Measurements from ENCODE around the gene BCL2L1.
"Not testable (repeated sequence)": the region's sequence is repeated elsewhere in the genome, so short reads cannot be mapped to it uniquely, and the experiment has no call there.

Gene BCL2L1

DNA sequence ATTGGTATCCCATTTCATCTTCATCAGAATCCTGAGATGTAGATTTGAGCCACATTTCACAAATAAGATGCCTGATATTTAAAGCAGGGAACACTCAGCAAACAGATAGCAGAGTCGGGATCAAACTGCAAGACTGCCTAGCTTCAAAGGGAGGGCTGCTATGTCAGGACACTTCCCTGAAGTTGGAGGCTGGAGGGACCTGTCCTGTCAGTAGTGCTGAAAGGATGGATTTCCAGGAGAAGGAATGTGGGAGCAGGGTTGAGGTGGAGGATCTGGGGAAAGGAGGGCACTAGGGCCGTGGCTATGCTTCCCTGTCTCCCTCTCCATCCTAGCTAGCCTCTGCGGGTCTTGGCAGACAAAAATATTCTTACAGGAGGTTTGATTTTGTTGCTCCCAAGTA is 52.8 kb downstream of the BCL2L1 start:
- Mint-ChIP-seq H3K4me1 (ENCODE audit: low read depth) (peaks cover 57% of the 10 kb centered on the region), H3K36me3 (peaks cover 10% of the 10 kb centered on the region), H3K9me3 (ENCODE audit: low read depth) (no peaks in the 10 kb centered on the region), H3K4me3 (no peak overlapping the region), H3K27ac (peak overlapping the region; percentile 89), H3K27me3 (no peaks in the 10 kb centered on the region)

- Mint-ChIP-seq H3K27ac (peak overlapping the region; percentile 89), H3K4me1 (ENCODE audit: low read depth) (peaks cover 50% of the 10 kb centered on the region)
- not testable (repeated sequence) for H3K9me3 Mint-ChIP-seq (ENCODE audit: low read depth); H3K4me3 Mint-ChIP-seq; H3K36me3 Mint-ChIP-seq; H3K27me3 Mint-ChIP-seq
Measured at GRCh38 chr20:31668944-31669343, 53.7 kb downstream of the BCL2L1 start.

DNA sequence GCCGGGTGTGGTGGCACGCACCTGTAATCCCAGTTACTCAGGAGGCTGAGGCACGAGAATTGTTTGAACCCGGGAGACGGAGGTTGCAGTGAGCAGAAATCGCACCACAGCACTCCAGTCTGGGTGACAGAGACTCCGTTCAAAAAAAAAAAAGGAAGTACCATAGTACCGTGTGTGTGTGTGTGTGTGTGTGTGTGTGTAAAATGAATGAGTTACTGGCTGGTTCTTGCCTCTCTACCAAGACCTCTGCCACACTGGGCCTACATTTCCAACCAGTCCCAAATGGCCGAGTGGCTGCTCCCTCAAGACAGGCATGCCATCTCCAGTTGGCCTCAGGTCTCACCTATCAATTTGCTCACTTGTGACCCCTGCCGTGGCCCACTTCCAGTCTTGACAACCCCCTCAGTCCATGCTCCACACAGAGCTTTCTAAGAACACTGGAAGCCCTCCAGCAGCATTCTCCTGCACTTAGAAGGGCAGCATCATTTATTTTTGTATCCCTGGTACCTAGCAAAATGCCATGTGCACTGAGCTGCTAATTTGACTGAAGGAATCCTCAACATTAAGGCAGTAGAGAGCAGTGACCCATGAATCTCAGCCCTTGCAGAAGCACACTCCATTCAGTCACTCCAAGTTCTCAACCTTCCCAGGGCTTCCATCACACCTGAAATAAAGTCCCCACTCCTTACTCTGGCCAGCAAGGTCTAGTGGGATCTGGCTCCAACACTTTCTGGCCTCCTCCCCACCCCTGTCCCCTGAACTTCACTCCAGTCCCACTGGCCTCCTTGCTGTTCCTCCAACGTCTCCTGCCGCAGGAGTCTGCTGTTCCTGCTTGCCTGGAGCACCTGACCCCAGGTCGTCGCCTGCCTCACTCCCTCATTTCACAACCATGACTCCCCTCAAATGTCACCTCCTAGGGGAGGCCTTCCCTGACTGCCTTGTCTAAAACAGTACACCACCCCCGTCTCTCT is 55.1 kb downstream of the BCL2L1 start:
- Mint-ChIP-seq H3K4me1 (ENCODE audit: low read depth) (peaks cover 50% of the 10 kb centered on the region), H3K27ac (peak overlapping the region; percentile 86), H3K36me3 (peaks cover 4% of the 10 kb centered on the region), H3K9me3 (ENCODE audit: low read depth) (no peaks in the 10 kb centered on the region), H3K27me3 (no peaks in the 10 kb centered on the region), H3K4me3 (peak overlapping the region; percentile 39)

- H3K4me3 Mint-ChIP-seq: no peak overlapping the region
- peaks cover 4% of the 10 kb centered on the region for H3K36me3 Mint-ChIP-seq
- no peaks in the 10 kb centered on the region for H3K9me3 Mint-ChIP-seq (ENCODE audit: low read depth)
- H3K27me3 Mint-ChIP-seq: no peaks in the 10 kb centered on the region
- H3K27ac Mint-ChIP-seq: peak overlapping the region; percentile 86
- H3K4me1 Mint-ChIP-seq (ENCODE audit: low read depth): peaks cover 57% of the 10 kb centered on the region
Measured at GRCh38 chr20:31666258-31667042, 56.2 kb downstream of the BCL2L1 start.

GRCh38 chr20:31665753-31666152 is 56.9 kb downstream of the BCL2L1 start:
- H3K4me3 Mint-ChIP-seq: no peak overlapping the region
- peaks cover 59% of the 10 kb centered on the region for H3K4me1 Mint-ChIP-seq (ENCODE audit: low read depth)
- no peaks in the 10 kb centered on the region for H3K27me3 Mint-ChIP-seq
- H3K36me3 Mint-ChIP-seq: peaks cover 4% of the 10 kb centered on the region
- no peaks in the 10 kb centered on the region for H3K9me3 Mint-ChIP-seq (ENCODE audit: low read depth)
- peak overlapping the region; percentile 86 for H3K27ac Mint-ChIP-seq

GRCh38 chr20:31664696-31665354 is 57.8 kb downstream of the BCL2L1 start:
- H3K36me3 Mint-ChIP-seq: peaks cover 4% of the 10 kb centered on the region
- H3K27me3 Mint-ChIP-seq: no peaks in the 10 kb centered on the region
- peak overlapping the region; percentile 50 for H3K27ac Mint-ChIP-seq
- H3K4me3 Mint-ChIP-seq: no peak overlapping the region
- H3K9me3 Mint-ChIP-seq (ENCODE audit: low read depth): no peaks in the 10 kb centered on the region
- H3K4me1 Mint-ChIP-seq (ENCODE audit: low read depth): peaks cover 60% of the 10 kb centered on the region

DNA sequence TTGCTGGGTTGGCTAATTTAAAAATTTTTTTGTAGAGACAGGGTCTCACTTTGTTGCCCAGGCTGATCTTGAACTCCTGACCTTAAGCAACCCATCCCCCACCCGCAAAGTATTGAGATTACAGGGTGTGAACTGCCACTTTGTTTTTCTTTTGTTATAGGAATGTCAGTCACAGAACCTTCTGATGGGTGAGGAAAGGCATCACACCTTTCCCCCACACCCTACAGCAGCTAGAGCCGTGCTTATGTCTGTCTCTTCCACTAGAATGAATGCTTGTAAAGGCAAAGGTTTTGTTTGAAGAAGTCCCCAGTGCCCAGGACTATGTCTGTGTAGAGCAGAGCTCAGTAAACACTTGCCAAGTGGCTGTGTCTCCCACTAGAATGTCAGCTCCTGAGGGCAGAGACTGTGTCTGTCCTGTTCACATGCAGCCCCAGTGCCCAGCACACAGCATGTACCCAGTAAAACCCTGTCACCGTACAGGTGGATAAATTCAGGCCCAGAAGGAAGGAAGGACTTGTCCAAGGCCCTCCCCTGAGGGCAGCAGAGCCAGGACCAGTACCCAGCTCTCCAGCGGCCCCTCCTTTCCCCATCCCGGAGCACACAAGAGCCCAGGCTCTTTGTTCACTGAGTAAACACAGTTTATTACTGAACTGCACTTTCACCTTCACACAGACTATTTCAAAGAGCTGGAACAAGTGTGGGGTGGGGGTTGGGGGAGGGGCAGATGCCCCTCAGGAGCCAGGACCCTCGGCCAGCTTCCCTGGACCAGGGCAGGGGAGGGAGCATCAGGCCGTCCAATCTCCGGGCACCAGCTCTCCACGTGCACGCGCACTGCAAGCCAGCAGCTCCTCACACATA is 58.6 kb downstream of the BCL2L1 start:
- Mint-ChIP-seq H3K36me3 (peaks cover 4% of the 10 kb centered on the region), H3K27ac (peak overlapping the region; percentile 76), H3K27me3 (no peaks in the 10 kb centered on the region), H3K4me3 (peak overlapping the region; percentile 4), H3K9me3 (ENCODE audit: low read depth) (no peaks in the 10 kb centered on the region), H3K4me1 (ENCODE audit: low read depth) (peaks cover 54% of the 10 kb centered on the region)

DNA sequence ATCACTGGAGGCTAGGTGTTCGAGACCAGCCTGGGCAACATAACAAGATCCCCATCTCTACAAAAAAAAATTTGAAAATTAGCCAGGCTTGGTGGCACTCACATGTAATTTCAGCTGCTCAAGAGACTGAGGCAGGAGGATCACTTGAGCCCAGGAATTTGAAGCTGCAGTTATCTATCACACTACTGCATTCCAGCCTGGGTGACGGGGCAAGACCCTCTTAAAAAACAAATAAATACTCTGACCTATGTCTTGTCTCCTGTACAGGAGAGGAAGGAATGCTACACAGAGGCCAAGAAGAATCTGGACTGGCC is 59.2 kb downstream of the BCL2L1 start:
- Mint-ChIP-seq H3K4me1 (ENCODE audit: low read depth) (peaks cover 54% of the 10 kb centered on the region), H3K27me3 (no peaks in the 10 kb centered on the region), H3K36me3 (peaks cover 4% of the 10 kb centered on the region), H3K9me3 (ENCODE audit: low read depth) (no peaks in the 10 kb centered on the region), H3K4me3 (no peak overlapping the region), H3K27ac (peak overlapping the region; percentile 76)

GRCh38 chr20:31662372-31662854 is 60.3 kb downstream of the BCL2L1 start:
- H3K27me3 Mint-ChIP-seq: no peaks in the 10 kb centered on the region
- peak overlapping the region; percentile 64 for H3K27ac Mint-ChIP-seq
- H3K9me3 Mint-ChIP-seq (ENCODE audit: low read depth): no peaks in the 10 kb centered on the region
- H3K4me3 Mint-ChIP-seq: peak overlapping the region; percentile 66
- peaks cover 45% of the 10 kb centered on the region for H3K4me1 Mint-ChIP-seq (ENCODE audit: low read depth)
- peaks cover 4% of the 10 kb centered on the region for H3K36me3 Mint-ChIP-seq

GRCh38 chr20:31661625-31662371 is 60.9 kb downstream of the BCL2L1 start:
- H3K27ac Mint-ChIP-seq: peak overlapping the region; percentile 80
- peaks cover 40% of the 10 kb centered on the region for H3K4me1 Mint-ChIP-seq (ENCODE audit: low read depth)
- peak overlapping the region; percentile 66 for H3K4me3 Mint-ChIP-seq
- H3K27me3 Mint-ChIP-seq: no peaks in the 10 kb centered on the region
- peaks cover 4% of the 10 kb centered on the region for H3K36me3 Mint-ChIP-seq
- no peaks in the 10 kb centered on the region for H3K9me3 Mint-ChIP-seq (ENCODE audit: low read depth)

DNA sequence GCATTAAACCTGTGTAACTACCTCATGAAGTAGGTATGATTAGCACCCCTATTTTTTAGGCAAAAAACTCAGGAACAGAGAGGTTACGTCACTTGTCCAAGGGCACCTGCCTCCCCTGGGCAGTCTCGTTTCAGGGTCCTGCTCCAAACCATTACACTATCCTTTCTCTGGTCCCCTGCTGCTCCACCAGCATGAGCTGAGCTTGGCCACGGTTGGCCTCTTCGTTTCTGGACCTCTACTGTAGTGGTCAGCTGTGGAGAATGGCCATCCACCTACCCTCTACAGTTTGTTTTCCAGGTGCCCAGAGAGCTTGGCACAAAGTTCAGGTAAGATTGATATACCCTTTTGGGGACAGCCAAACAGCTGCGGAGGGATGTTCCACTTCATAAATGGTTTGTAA is 68.1 kb downstream of the BCL2L1 start:
- Mint-ChIP-seq H3K4me1 (ENCODE audit: low read depth) (no peaks in the 10 kb centered on the region), H3K36me3 (no peaks in the 10 kb centered on the region)

DNA sequence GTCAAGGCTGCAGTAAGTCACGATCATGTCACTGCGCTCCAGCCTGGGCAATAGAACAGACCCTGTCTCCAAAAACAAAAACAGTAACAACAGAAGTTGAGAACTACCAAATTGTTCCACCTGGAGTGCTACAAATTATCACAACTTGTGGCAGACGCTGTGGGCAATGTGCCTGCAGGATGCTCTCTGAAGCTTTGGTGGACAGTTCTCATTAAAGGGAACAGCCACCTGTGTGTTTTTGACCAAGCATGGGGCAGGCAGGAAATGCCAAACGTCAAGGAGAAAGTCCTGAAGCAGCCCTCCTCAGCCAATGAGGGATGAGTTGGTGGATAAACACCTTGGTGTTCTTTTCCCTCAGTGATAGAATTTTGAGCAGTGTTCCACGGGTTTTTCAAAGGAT is 69.1 kb downstream of the BCL2L1 start:
- H3K4me1 Mint-ChIP-seq (ENCODE audit: low read depth): no peaks in the 10 kb centered on the region
- no peaks in the 10 kb centered on the region for H3K9me3 Mint-ChIP-seq (ENCODE audit: low read depth)
- no peak overlapping the region for H3K4me3 Mint-ChIP-seq
- no peaks in the 10 kb centered on the region for H3K36me3 Mint-ChIP-seq
- no peak overlapping the region for H3K27ac Mint-ChIP-seq
- peaks cover 1% of the 10 kb centered on the region for H3K27me3 Mint-ChIP-seq

More for the DNA sequence above, 68.1 kb downstream of the BCL2L1 start:
- Mint-ChIP-seq H3K4me3 (no peak overlapping the region), H3K27ac (peak overlapping the region; percentile 16), H3K27me3 (peaks cover 1% of the 10 kb centered on the region), H3K9me3 (ENCODE audit: low read depth) (no peaks in the 10 kb centered on the region)

- H3K36me3 Mint-ChIP-seq: no peaks in the 10 kb centered on the region
- H3K4me3 Mint-ChIP-seq: no peak overlapping the region
- H3K27ac Mint-ChIP-seq: no peak overlapping the region
- peaks cover 1% of the 10 kb centered on the region for H3K27me3 Mint-ChIP-seq
- H3K4me1 Mint-ChIP-seq (ENCODE audit: low read depth): no peaks in the 10 kb centered on the region
- no peaks in the 10 kb centered on the region for H3K9me3 Mint-ChIP-seq (ENCODE audit: low read depth)
Measured at GRCh38 chr20:31652917-31653396, 69.7 kb downstream of the BCL2L1 start.

Measured in activated naive CD8-positive, alpha-beta T cell (primary cell).